ENCODE measurements around the gene ALLC. TPM values are rescaled to one million over a fixed set of nuclear protein-coding genes. Genes with fewer than 3 reads are reported as not detected.
"Not testable (repeated sequence)": the region's sequence is repeated elsewhere in the genome, so short reads cannot be mapped to it uniquely, and the experiment has no call there.

Gene ALLC
- total RNA-seq, 1 donor from 2014 or later: under 0.01 TPM

GRCh38 chr2:3625186-3625585 lies 32.8 kb upstream of the ALLC start:
- DNase-seq (ENCODE audit: low spot score in 2 of 2): no peak
- no peak for FAIRE-seq

- DNase-seq (ENCODE audit: low spot score in 2 of 2) (no peak), FAIRE-seq (no peak)
Observed at GRCh38 chr2:3626118-3626811, 31.7 kb upstream of the ALLC start.

- FAIRE-seq (no peak), DNase-seq (ENCODE audit: low spot score in 2 of 2) (no peak)
Observed at GRCh38 chr2:3626812-3627499, 31.0 kb upstream of the ALLC start.

- DNase-seq (ENCODE audit: low spot score in 2 of 2): no peak
- FAIRE-seq: no peak
Observed at GRCh38 chr2:3627500-3628100, 30.4 kb upstream of the ALLC start.

- FAIRE-seq (no peak), DNase-seq (ENCODE audit: low spot score in 2 of 2) (no peak)
Observed at GRCh38 chr2:3628241-3628679, 29.7 kb upstream of the ALLC start.

- no peak for FAIRE-seq
- no peak for DNase-seq (ENCODE audit: low spot score in 2 of 2)
Observed at GRCh38 chr2:3628800-3629199, 29.2 kb upstream of the ALLC start.

GRCh38 chr2:3630631-3631030 lies 27.4 kb upstream of the ALLC start:
- no peak for FAIRE-seq
- no peak for DNase-seq (ENCODE audit: low spot score in 2 of 2)

- no peak for FAIRE-seq
- no peak for DNase-seq (ENCODE audit: low spot score in 2 of 2)
Observed at GRCh38 chr2:3631161-3631850, 26.7 kb upstream of the ALLC start.

- FAIRE-seq (no peak), DNase-seq (ENCODE audit: low spot score in 2 of 2) (no peak)
Observed at GRCh38 chr2:3631851-3632659, 25.9 kb upstream of the ALLC start.

GRCh38 chr2:3633089-3633981 lies 24.7 kb upstream of the ALLC start:
- DNase-seq (ENCODE audit: low spot score in 2 of 2) (no peak), FAIRE-seq (no peak)

GRCh38 chr2:3633982-3634595 lies 23.9 kb upstream of the ALLC start:
- DNase-seq (ENCODE audit: low spot score in 2 of 2) (no peak), FAIRE-seq (no peak)

GRCh38 chr2:3634596-3635121 lies 23.3 kb upstream of the ALLC start:
- no peak for DNase-seq (ENCODE audit: low spot score in 2 of 2)
- FAIRE-seq: no peak

GRCh38 chr2:3635171-3635974 lies 22.6 kb upstream of the ALLC start:
- FAIRE-seq (no peak), DNase-seq (ENCODE audit: low spot score in 2 of 2) (no peak)

- not testable (repeated sequence) for DNase-seq (ENCODE audit: low spot score in 2 of 2); FAIRE-seq
Observed at GRCh38 chr2:3635975-3636327, 22.0 kb upstream of the ALLC start.

GRCh38 chr2:3636586-3637310 lies 21.3 kb upstream of the ALLC start:
- no peak for DNase-seq (ENCODE audit: low spot score in 2 of 2)
- no peak for FAIRE-seq

- DNase-seq (ENCODE audit: low spot score in 2 of 2) (no peak), FAIRE-seq (no peak)
Observed at GRCh38 chr2:3637311-3637675, 20.7 kb upstream of the ALLC start.

Data from frontal cortex (tissue), 4 donors.